Testis (tissue), 2 donors: ENCODE results near the gene GSAP.

Experiments used
- POLR2A ChIP-seq: fragments of 450-650 bp; IDR thresholded peaks from one replicate; pipeline ENCODE4 v1.6.1; 2017; ENCODE audit warnings: antibody characterized with exemption, mild to moderate bottlenecking, moderate library complexity
- TF ChIP-seq, protein P1 (sequence below), 3 experiments: fragments of 450-650 bp in 2 of 3; fragments of 200-600 bp in 1 of 3; sonication (generic) in 1 of 3; IDR thresholded peaks; one replicate each; pipeline ENCODE4 v1.5.1; 2016 to 2019; ENCODE audit warnings: antibody characterized with exemption in 3 of 3, mild to moderate bottlenecking in 2 of 3, moderate library complexity in 1 of 3

GRCh38 chr7:77393261-77393660, 22.9 kb downstream of the GSAP start:
- TF ChIP-seq, protein P1, sequence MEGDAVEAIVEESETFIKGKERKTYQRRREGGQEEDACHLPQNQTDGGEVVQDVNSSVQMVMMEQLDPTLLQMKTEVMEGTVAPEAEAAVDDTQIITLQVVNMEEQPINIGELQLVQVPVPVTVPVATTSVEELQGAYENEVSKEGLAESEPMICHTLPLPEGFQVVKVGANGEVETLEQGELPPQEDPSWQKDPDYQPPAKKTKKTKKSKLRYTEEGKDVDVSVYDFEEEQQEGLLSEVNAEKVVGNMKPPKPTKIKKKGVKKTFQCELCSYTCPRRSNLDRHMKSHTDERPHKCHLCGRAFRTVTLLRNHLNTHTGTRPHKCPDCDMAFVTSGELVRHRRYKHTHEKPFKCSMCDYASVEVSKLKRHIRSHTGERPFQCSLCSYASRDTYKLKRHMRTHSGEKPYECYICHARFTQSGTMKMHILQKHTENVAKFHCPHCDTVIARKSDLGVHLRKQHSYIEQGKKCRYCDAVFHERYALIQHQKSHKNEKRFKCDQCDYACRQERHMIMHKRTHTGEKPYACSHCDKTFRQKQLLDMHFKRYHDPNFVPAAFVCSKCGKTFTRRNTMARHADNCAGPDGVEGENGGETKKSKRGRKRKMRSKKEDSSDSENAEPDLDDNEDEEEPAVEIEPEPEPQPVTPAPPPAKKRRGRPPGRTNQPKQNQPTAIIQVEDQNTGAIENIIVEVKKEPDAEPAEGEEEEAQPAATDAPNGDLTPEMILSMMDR (IDR thresholded peaks at IDR 0.05): no peak
- no peak for TF ChIP-seq POLR2A
